Right cardiac atrium (tissue), 5 donors: ENCODE measurements around the gene DPYD. TPM values are rescaled to one million over a fixed set of nuclear protein-coding genes. Genes with fewer than 3 reads are reported as not detected.

Experiments used
- ATAC-seq, 2 donors: fragments of 200-7000 bp; cut with Tn5 transposase; one replicate each; pipeline versions ENCODE4 v1.8.0 to v1.9.1; 2020; ENCODE audit warnings: moderate library complexity in 2 of 2, mild to moderate bottlenecking in 1 of 2
- DNase-seq, 3 donors: peaks; one replicate each; pipeline ENCODE4 v3.0.0-alpha.2; 2020
- H3K27ac ChIP-seq: one replicate; pipeline ENCODE4 v1.5.1; 2013; ENCODE audit warnings: mild to moderate bottlenecking, low read length, control low read depth, moderate library complexity
- H3K27me3 ChIP-seq: one replicate; pipeline ENCODE4 v1.6.1; 2013; ENCODE audit not compliant: control insufficient read depth, insufficient read depth
- H3K4me1 ChIP-seq: one replicate; pipeline ENCODE4 v1.6.1; 2013; ENCODE audit warnings: low read length; ENCODE audit not compliant: control insufficient read depth, insufficient read depth
- H3K4me3 ChIP-seq: one replicate; pipeline ENCODE4 v1.5.1; 2013; ENCODE audit warnings: low read length, control low read depth
- H3K9me3 ChIP-seq: one replicate; pipeline ENCODE4 v1.6.1; 2013; ENCODE audit warnings: low read length; ENCODE audit not compliant: control insufficient read depth
- WGBS: extraction: QIAGEN DNeasy Blood & Tissue Kit; methylation state at CpG from one replicate; pipeline ENCODE4 v1.1.7; 2013; 5-methylcytosine and 5-hydroxymethylcytosine counted together
- intact Hi-C, 4 donors: fragments of 100-400 bp; cut with DNase I; formaldehyde crosslinking; loops; one replicate each; pipeline versions ENCODE4 v1.11.0 to v1.14.0; 2022 to 2023
- polyA plus RNA-seq: library from polyadenylated mRNA; stranded (reverse); fragments of 200-250 nt; gene quantifications from one replicate; pipeline ENCODE4 v1.2.3, GENCODE V29; 2013
- total RNA-seq, 4 donors: library from RNA; stranded (reverse); fragmentation: NEBNext Ultra II Directional; extraction: Animal tissue kit (Norgen Biotek cat#: 25700); gene quantifications; one replicate each; pipeline ENCODE4 v1.2.1, GENCODE V29; 2021
- donor health status: healthy with polysubstance abuse.
- donor health status: DM: no; HTN: yes; CAD: no.
- donor health status: DM: no; HTN: no; CAD: no.
- donor health status: DM: no; HTN: yes; CAD: no; lungs with severe emphysema.
- donor health status: DM: yes; HTN: yes; CAD: no.

Gene DPYD
- total and polyA plus RNA-seq, 5 donors: 5.2 to 15.7 (median 15.4) TPM

DNA sequence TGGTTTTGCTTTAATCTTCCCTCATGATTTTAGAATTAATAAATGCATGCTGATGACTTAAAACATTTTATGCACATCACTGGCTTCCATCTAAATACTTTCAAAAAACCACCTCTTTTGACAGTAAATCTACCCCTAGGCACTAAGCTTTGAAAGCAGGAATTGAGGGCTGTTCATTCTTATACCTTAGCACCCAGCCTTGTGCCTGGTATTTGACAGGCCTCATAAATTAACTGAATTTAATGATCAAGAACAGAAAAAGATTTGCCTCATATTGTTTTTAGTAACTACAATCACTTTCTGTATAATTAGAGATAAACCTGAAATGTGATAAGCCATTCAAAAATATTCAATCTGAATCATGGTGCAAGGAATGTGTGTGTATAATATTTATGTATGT is 108.8 kb downstream of the DPYD start:
- ATAC-seq (no peak), DNase-seq (no peak)
- intact Hi-C loops: no loop called here
- H3K4me1 ChIP-seq: no peaks in the 10 kb centered on the region
- H3K4me3 ChIP-seq: no peak overlapping the region
- no peak overlapping the region for H3K27ac ChIP-seq
- H3K9me3 ChIP-seq: no peaks in the 10 kb centered on the region
- no peaks in the 10 kb centered on the region for H3K27me3 ChIP-seq

DNA sequence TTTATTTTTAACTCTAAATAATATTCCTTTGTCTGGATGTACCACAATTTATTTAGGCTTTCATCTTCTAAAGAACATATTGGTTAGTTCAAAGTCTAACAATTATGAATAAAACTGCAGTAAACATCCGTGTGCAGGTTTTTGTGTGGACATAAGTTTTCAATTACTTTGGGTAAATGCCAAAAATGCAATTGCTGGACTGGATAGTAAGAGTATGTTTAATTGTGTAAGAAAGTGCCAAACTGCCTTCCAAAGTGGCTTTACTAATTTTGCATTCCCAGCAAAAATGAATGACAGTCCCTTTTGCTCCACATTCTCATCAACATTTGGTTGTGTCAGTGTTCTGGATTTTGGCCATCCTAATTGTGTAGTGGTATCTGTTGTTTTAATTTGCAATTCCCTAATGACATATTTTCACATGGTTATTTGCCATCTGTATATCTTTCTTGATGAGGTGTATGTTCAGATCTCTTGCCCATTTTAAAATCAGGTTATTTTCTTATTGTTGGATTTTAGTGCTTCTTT is 113.8 kb downstream of the DPYD start:
- intact Hi-C loops: no loop called here
- DNase-seq (no peak), ATAC-seq (no peak)
- Histone ChIP-seq H3K4me3 (no peak overlapping the region), H3K4me1 (no peaks in the 10 kb centered on the region), H3K27me3 (no peaks in the 10 kb centered on the region), H3K9me3 (no peaks in the 10 kb centered on the region), H3K27ac (no peak overlapping the region)
- 70% methylated on average over 1 of the region's 1 CpG for WGBS

DNA sequence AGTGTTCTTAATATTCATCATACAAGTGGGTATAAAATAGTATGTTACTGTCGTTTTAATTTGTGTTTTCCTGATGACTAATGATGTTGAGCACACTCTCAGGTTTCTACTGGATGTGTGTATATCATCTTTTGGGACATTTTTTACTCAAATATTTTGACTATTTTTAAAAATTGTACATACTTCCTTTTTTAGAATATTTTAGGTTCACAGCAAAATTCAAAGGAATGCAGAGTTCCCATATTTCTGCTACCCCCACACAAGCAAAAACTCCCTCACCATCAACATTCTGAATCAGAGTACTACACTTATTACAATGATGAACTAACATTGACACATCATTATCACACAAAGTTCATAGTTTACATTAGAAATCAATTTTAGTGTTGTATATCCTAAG is 114.5 kb downstream of the DPYD start:
- no peak for ATAC-seq
- no peak for DNase-seq
- intact Hi-C loops: no loop called here
- Histone ChIP-seq H3K27me3 (no peaks in the 10 kb centered on the region), H3K4me1 (no peaks in the 10 kb centered on the region), H3K27ac (no peak overlapping the region), H3K9me3 (no peaks in the 10 kb centered on the region), H3K4me3 (no peak overlapping the region)
- 0% methylated on average over 1 of the region's 1 CpG for WGBS

DNA sequence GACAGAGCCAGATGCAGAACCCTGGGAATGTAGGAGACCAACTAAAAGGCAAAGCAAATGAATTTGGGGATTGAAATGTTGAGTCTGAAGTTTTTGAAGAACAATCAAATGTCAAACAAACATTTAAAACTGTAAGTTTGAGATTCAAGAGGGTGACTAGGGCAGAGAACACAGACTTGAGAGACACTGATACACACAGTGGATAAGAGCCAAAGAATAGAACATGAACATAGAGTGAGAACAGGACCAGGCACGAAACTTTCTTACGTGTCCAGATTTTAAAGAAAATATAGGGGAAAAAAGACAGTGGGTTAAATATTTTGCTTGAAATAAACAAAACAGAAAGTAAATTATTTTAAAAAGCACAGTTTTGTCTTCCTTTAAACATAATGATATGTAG is 115.7 kb downstream of the DPYD start:
- Histone ChIP-seq H3K27ac (no peak overlapping the region), H3K27me3 (no peaks in the 10 kb centered on the region), H3K9me3 (no peaks in the 10 kb centered on the region), H3K4me1 (no peaks in the 10 kb centered on the region), H3K4me3 (no peak overlapping the region)
- DNase-seq (no peak), ATAC-seq (no peak)
- intact Hi-C loops: no loop called here
- 76% methylated on average over 2 of the region's 2 CpGs for WGBS

DNA sequence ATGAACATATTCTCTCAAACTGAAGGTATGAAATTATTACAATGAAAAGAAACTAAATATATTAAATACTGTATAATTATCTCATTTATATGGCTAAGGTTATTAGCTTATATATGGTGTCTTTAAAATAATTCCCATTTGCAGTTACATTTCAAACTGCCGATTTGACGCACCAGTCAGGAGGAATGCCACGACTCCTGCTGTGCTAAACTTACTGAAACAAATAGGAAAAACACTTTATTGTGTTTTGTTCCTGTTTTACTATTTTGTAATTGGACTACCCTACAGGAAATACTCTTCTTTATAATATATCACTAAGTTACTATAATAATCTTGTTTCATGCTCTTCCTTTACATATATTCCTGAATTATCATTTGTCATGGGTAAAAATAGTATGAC is 117.8 kb downstream of the DPYD start:
- ATAC-seq: no peak
- intact Hi-C loops: no loop called here
- H3K9me3 ChIP-seq: no peaks in the 10 kb centered on the region
- no peak overlapping the region for H3K4me3 ChIP-seq
- no peak overlapping the region for H3K27ac ChIP-seq
- no peak for DNase-seq
- H3K4me1 ChIP-seq: no peaks in the 10 kb centered on the region
- 92% methylated on average over 3 of the region's 3 CpGs for WGBS
- no peaks in the 10 kb centered on the region for H3K27me3 ChIP-seq

GRCh38 chr1:97802011-97802410 is 118.8 kb downstream of the DPYD start:
- H3K4me1 ChIP-seq: no peaks in the 10 kb centered on the region
- no peak overlapping the region for H3K4me3 ChIP-seq
- ATAC-seq: no peak
- intact Hi-C loops: no loop called here
- no peak overlapping the region for H3K27ac ChIP-seq
- H3K27me3 ChIP-seq: no peaks in the 10 kb centered on the region
- no peaks in the 10 kb centered on the region for H3K9me3 ChIP-seq
- no peak for DNase-seq
- 51% methylated on average over 2 of the region's 2 CpGs for WGBS

DNA sequence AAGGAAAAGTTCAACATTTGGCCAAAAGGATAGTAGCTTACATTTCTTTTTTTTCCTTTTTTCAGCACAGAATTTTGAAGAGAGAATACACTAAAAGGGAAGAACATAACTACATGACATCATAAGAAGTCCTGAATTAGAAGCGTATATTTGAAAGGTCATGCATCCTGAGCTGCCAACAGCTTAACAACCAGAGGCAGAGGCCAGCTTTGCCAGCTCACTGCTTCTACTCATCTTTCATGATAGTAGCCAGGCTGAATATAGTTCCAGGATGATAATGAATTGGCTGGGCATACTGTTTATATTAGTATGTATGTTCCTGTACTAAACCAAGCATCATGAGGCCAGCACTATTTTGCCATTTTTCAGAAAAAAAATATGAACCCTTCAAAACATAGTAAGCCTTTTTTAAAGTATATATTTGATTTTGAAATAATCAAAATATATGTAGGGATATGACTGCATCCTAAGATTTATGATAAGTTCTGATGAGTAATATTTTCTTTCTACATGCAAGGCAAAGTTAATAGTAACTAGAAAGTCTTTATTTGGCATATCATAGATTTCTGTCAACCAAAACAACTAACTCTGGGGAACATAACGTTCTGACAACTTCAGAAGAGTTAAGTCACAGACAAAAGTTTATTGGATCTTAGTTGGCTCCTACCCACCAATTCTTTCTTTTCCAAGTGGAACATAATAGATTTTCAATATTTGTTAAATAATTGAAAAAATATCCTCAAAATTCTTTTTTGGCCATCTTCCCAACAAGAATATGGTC is 123.2 kb downstream of the DPYD start:
- 46% methylated on average over 2 of the region's 2 CpGs for WGBS
- Histone ChIP-seq H3K9me3 (no peaks in the 10 kb centered on the region), H3K4me3 (no peak overlapping the region), H3K4me1 (no peaks in the 10 kb centered on the region), H3K27ac (no peak overlapping the region), H3K27me3 (no peaks in the 10 kb centered on the region)
- peak; percentile 71 to 74 for ATAC-seq
- DNase-seq: peak in 2 of 3 donors; percentile 14 to 49
- intact Hi-C loops: no loop called here

- DNase-seq (no peak), ATAC-seq (peak in 1 of 2 donors; percentile 19)
- Histone ChIP-seq H3K27ac (no peak overlapping the region), H3K4me3 (no peak overlapping the region), H3K9me3 (no peaks in the 10 kb centered on the region), H3K27me3 (no peaks in the 10 kb centered on the region), H3K4me1 (no peaks in the 10 kb centered on the region)
- intact Hi-C loops: no loop called here
- 48% methylated on average over 2 of the region's 2 CpGs for WGBS
Observed at GRCh38 chr1:97796711-97797110, 124.1 kb downstream of the DPYD start.

DNA sequence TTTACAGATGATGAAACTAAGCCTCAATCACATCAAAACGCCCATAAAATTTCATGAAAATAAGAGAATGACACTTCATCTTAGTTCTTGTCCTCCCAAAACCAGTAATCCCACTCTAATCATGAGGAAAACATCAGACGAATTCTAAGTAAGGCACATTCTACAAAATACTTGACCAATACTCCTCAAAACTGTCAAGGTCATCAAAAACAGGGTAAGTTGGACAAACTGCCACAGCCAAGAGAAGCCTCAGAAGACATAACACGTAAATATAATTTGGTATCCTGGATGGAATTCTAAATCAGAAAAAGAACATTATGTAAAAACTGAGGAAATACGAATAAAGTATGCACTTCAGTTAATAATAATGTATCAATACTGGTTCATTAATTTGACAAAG is 128.2 kb downstream of the DPYD start:
- Histone ChIP-seq H3K4me3 (no peak overlapping the region), H3K4me1 (no peaks in the 10 kb centered on the region), H3K9me3 (no peaks in the 10 kb centered on the region), H3K27ac (no peak overlapping the region), H3K27me3 (no peaks in the 10 kb centered on the region)
- DNase-seq: no peak
- WGBS: 95% methylated on average over 4 of the region's 4 CpGs
- intact Hi-C loops: no loop called here
- no peak for ATAC-seq

DNA sequence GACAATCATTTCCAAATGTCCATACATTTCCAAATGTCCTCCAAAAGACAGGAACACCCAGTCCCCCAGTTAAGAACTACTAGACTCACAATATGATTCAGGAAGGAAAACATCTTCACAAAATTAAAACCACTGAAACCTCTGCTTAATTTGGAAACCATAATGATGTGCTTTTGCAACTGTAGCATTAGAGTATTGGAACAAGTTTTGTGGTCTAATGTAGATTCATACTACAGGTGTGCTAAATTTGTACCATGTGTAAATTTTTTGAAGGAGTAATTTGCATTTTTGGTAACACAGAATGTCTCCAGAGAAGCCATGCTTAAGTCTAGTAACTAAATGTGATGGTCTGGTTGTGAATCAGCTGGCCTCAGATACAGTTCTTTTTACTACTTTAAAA is 129.6 kb downstream of the DPYD start:
- ATAC-seq (no peak), DNase-seq (no peak)
- H3K4me1 ChIP-seq: no peaks in the 10 kb centered on the region
- no peaks in the 10 kb centered on the region for H3K27me3 ChIP-seq
- H3K27ac ChIP-seq: no peak overlapping the region
- intact Hi-C loops: no loop called here
- H3K9me3 ChIP-seq: no peaks in the 10 kb centered on the region
- no peak overlapping the region for H3K4me3 ChIP-seq

GRCh38 chr1:97787231-97787630 is 133.6 kb downstream of the DPYD start:
- no peak overlapping the region for H3K4me3 ChIP-seq
- ATAC-seq: no peak
- no peaks in the 10 kb centered on the region for H3K4me1 ChIP-seq
- 58% methylated on average over 2 of the region's 2 CpGs for WGBS
- no peaks in the 10 kb centered on the region for H3K9me3 ChIP-seq
- no peak overlapping the region for H3K27ac ChIP-seq
- intact Hi-C loops: no loop called here
- H3K27me3 ChIP-seq: no peaks in the 10 kb centered on the region
- no peak for DNase-seq

GRCh38 chr1:97784661-97785060 is 136.2 kb downstream of the DPYD start:
- intact Hi-C loops: no loop called here
- H3K27me3 ChIP-seq: no peaks in the 10 kb centered on the region
- ATAC-seq: no peak
- no peak overlapping the region for H3K27ac ChIP-seq
- H3K4me1 ChIP-seq: no peaks in the 10 kb centered on the region
- no peak overlapping the region for H3K4me3 ChIP-seq
- H3K9me3 ChIP-seq: no peaks in the 10 kb centered on the region
- DNase-seq: no peak
